ENCODE measurements around the gene HHLA2.

The HHLA2 gene

DNA sequence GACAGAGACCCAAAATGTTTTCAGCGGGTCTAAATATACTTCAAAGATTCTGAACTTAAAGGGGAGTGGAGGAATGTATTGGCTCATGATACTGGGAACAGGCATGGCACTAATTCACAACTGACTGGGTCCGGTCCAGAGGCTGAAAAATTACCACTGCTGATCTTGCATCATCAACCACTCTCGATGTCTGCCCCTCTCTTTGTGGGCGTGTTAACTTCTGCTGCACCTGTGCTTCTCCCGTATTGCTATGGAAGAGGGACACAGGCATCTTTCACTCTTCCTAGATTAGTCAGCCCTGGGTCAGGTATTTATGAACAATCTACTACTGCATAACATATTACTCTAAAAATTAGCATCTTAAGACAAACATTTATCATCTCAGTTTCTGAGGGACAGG lies 33.2 kb downstream of the HHLA2 start:
- no peak for TF ChIP-seq ZBTB7A (IDR thresholded peaks at IDR 0.05; ENCODE audit: low read depth)
- no peak for TF ChIP-seq CREB1 (IDR thresholded peaks at IDR 0.05; ENCODE audit: low read depth)
- TF ChIP-seq TAF1 (IDR thresholded peaks at IDR 0.05; ENCODE audit: low read depth) = no peak
- TF ChIP-seq EGR1 (IDR thresholded peaks at IDR 0.05) = no peak
- TF ChIP-seq EP300 (IDR thresholded peaks at IDR 0.05; ENCODE audit: borderline replicate concordance) = no peak
- TF ChIP-seq, protein P1, sequence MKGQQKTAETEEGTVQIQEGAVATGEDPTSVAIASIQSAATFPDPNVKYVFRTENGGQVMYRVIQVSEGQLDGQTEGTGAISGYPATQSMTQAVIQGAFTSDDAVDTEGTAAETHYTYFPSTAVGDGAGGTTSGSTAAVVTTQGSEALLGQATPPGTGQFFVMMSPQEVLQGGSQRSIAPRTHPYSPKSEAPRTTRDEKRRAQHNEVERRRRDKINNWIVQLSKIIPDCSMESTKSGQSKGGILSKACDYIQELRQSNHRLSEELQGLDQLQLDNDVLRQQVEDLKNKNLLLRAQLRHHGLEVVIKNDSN (IDR thresholded peaks at IDR 0.05) = no peak
- TF ChIP-seq FOXM1 (IDR thresholded peaks at IDR 0.05; ENCODE audit: borderline replicate concordance, low read depth) = no peak
- no peak for TF ChIP-seq RAD21 (IDR thresholded peaks at IDR 0.05; ENCODE audit: low read depth)
- TF ChIP-seq, protein P2, sequence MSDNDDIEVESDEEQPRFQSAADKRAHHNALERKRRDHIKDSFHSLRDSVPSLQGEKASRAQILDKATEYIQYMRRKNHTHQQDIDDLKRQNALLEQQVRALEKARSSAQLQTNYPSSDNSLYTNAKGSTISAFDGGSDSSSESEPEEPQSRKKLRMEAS (IDR thresholded peaks at IDR 0.05) = no peak
- TF ChIP-seq NFIC (IDR thresholded peaks at IDR 0.05) = no peak
- TF ChIP-seq TCF12 (IDR thresholded peaks at IDR 0.05; ENCODE audit: low read depth) = no peak
- TF ChIP-seq TEAD4 (IDR thresholded peaks at IDR 0.05) = no peak
- no peak for TF ChIP-seq YY1 (IDR thresholded peaks at IDR 0.05; ENCODE audit: low read depth)
- TF ChIP-seq, protein P3, sequence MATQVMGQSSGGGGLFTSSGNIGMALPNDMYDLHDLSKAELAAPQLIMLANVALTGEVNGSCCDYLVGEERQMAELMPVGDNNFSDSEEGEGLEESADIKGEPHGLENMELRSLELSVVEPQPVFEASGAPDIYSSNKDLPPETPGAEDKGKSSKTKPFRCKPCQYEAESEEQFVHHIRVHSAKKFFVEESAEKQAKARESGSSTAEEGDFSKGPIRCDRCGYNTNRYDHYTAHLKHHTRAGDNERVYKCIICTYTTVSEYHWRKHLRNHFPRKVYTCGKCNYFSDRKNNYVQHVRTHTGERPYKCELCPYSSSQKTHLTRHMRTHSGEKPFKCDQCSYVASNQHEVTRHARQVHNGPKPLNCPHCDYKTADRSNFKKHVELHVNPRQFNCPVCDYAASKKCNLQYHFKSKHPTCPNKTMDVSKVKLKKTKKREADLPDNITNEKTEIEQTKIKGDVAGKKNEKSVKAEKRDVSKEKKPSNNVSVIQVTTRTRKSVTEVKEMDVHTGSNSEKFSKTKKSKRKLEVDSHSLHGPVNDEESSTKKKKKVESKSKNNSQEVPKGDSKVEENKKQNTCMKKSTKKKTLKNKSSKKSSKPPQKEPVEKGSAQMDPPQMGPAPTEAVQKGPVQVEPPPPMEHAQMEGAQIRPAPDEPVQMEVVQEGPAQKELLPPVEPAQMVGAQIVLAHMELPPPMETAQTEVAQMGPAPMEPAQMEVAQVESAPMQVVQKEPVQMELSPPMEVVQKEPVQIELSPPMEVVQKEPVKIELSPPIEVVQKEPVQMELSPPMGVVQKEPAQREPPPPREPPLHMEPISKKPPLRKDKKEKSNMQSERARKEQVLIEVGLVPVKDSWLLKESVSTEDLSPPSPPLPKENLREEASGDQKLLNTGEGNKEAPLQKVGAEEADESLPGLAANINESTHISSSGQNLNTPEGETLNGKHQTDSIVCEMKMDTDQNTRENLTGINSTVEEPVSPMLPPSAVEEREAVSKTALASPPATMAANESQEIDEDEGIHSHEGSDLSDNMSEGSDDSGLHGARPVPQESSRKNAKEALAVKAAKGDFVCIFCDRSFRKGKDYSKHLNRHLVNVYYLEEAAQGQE (IDR thresholded peaks at IDR 0.05; ENCODE audit: low read depth) = no peak
- TF ChIP-seq CEBPB (IDR thresholded peaks at IDR 0.05) = no peak

DNA sequence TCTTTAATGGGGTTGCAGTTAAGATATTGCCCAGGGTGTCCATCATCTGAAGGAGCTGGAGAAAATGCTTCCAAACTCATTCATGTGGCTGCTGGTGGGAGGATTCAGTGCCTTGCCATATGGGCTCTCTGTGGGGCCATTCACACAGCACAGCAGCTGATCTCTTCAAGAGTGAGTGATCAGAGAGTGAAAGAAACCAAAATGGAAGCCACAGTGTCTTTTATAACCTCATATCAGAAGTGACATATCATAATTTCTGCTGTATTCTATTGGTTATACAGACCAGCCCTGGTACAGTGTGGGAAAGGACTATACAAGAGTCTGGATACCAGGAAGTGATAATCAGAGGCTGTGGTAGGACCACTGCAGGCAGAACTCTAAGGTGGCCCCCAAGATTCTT lies 33.6 kb downstream of the HHLA2 start:
- TF ChIP-seq, protein P1 (IDR thresholded peaks at IDR 0.05) = no peak
- TF ChIP-seq TCF12 (IDR thresholded peaks at IDR 0.05; ENCODE audit: low read depth) (no peak), NFIC (IDR thresholded peaks at IDR 0.05) (no peak), CREB1 (IDR thresholded peaks at IDR 0.05; ENCODE audit: low read depth) (no peak), ZBTB7A (IDR thresholded peaks at IDR 0.05; ENCODE audit: low read depth) (no peak), FOXM1 (IDR thresholded peaks at IDR 0.05; ENCODE audit: borderline replicate concordance, low read depth) (no peak), EGR1 (IDR thresholded peaks at IDR 0.05) (no peak), EP300 (IDR thresholded peaks at IDR 0.05; ENCODE audit: borderline replicate concordance) (no peak), RAD21 (IDR thresholded peaks at IDR 0.05; ENCODE audit: low read depth) (no peak)
- TF ChIP-seq, protein P2 (IDR thresholded peaks at IDR 0.05) = no peak
- TF ChIP-seq, protein P3 (IDR thresholded peaks at IDR 0.05; ENCODE audit: low read depth) = no peak

DNA sequence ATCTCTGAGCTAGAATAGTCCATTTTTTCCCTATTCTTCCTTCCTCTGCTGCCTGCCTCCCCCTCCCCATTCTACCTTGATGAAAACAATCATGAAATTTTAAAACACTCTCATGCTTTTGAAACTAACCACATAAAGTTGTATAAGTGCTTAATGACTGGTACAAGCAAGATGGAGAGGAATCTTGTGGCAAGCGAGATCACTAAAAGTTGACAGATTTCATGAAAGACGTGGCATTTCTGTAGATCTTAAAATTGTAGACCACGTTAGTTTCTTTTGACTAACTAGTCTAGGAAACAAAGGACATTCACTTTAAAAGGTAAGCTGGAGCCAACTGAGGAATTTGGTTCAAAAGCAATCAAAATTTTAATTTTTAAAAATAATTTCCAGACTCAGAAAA lies 35.4 kb downstream of the HHLA2 start:
- no peak for TF ChIP-seq CEBPB (IDR thresholded peaks at IDR 0.05)

DNA sequence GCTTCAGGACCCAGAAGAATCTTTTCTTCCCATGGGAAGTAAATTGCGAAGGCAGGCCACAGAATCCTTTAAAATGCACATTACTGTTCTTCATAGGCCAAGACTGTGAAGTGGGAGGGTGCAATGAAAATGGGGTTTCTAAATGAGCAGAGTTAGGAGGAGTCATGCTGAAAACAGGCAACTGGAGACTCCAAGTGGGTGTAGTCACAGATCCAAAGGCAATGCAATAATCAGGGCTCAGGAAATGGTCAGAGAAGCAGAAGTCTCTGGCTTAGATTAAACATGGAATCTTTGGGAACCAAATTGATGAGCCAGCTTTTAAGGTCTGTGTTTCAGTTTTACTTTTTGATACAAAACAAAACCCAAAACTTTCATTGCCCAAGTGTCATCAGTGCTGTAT lies 37.6 kb downstream of the HHLA2 start:
- TF ChIP-seq TEAD4 (IDR thresholded peaks at IDR 0.05) (no peak), NFIC (IDR thresholded peaks at IDR 0.05) (no peak), CREB1 (IDR thresholded peaks at IDR 0.05; ENCODE audit: low read depth) (no peak), TAF1 (IDR thresholded peaks at IDR 0.05; ENCODE audit: low read depth) (no peak), YY1 (IDR thresholded peaks at IDR 0.05; ENCODE audit: low read depth) (no peak)

DNA sequence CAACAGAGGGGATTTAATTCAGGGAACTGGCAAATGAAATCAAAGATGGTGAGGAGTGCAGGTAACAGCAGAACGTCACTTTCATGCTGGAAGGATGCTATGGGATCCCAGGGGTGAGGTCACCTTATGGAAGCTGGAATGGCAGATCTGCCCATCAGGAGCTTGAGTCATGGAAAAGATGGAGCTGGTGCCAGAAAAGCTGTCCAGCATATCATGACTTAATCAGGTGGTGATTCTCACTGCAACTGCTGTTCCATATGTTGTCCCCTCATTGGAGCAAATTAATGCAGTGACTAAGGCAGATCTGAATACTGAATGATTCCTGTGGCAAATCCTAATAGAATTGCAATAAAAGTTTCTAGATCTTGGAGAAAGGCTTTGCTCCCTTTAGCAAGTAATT lies 38.4 kb downstream of the HHLA2 start:
- TF ChIP-seq, protein P2 (IDR thresholded peaks at IDR 0.05) = no peak
- no peak for TF ChIP-seq CREB1 (IDR thresholded peaks at IDR 0.05; ENCODE audit: low read depth)
- TF ChIP-seq, protein P3 (IDR thresholded peaks at IDR 0.05; ENCODE audit: low read depth) = no peak
- no peak for TF ChIP-seq CEBPB (IDR thresholded peaks at IDR 0.05)
- TF ChIP-seq TCF12 (IDR thresholded peaks at IDR 0.05; ENCODE audit: low read depth) = no peak
- no peak for TF ChIP-seq YY1 (IDR thresholded peaks at IDR 0.05; ENCODE audit: low read depth)
- TF ChIP-seq, protein P1 (IDR thresholded peaks at IDR 0.05) = no peak
- no peak for TF ChIP-seq RAD21 (IDR thresholded peaks at IDR 0.05; ENCODE audit: low read depth)
- no peak for TF ChIP-seq TEAD4 (IDR thresholded peaks at IDR 0.05)
- no peak for TF ChIP-seq ZBTB7A (IDR thresholded peaks at IDR 0.05; ENCODE audit: low read depth)
- no peak for TF ChIP-seq EGR1 (IDR thresholded peaks at IDR 0.05)
- no peak for TF ChIP-seq NFIC (IDR thresholded peaks at IDR 0.05)
- TF ChIP-seq TAF1 (IDR thresholded peaks at IDR 0.05; ENCODE audit: low read depth) = no peak
- TF ChIP-seq FOXM1 (IDR thresholded peaks at IDR 0.05; ENCODE audit: borderline replicate concordance, low read depth) = no peak
- no peak for TF ChIP-seq EP300 (IDR thresholded peaks at IDR 0.05; ENCODE audit: borderline replicate concordance)
